Neural cell (in vitro differentiated cells): ENCODE data around the gene CCDC154. TPM values are rescaled to one million over a fixed set of nuclear protein-coding genes. Genes with fewer than 3 reads are reported as not detected.

ENCODE experiments used
- H2AFZ ChIP-seq: fragments of 200-600, 300-800 bp; sonication (generic), shearing (Covaris generic); 2 replicates; pipeline ENCODE4 v1.6.0; 2014; ENCODE audit warnings: low read depth, mild to moderate bottlenecking, antibody characterized with exemption, low read length, moderate library complexity
- H3F3A ChIP-seq: fragments of 200-600 bp; shearing (Covaris generic); 2 replicates; pipeline ENCODE4 v1.6.1; 2016; ENCODE audit warnings: mild to moderate bottlenecking, moderate library complexity, mixed read lengths, antibody characterized with exemption, low read length; ENCODE audit not compliant: insufficient read depth, poor library complexity, severe bottlenecking
- H3K27ac ChIP-seq: fragments of 200-600, 300-800 bp; sonication (generic), shearing (Covaris generic); 2 replicates; pipeline ENCODE4 v1.5.1; 2014; ENCODE audit warnings: mild to moderate bottlenecking, low read length, moderate library complexity
- H3K27me3 ChIP-seq: fragments of 300-800, 200-600 bp; sonication (generic), shearing (Covaris generic); 2 replicates; pipeline ENCODE4 v1.6.0; 2014; ENCODE audit warnings: mild to moderate bottlenecking, low read depth, low read length, moderate library complexity; ENCODE audit not compliant: insufficient read depth
- H3K36me3 ChIP-seq: fragments of 300-800, 200-600 bp; sonication (generic), shearing (Covaris generic); 2 replicates; pipeline ENCODE4 v1.5.1; 2014; ENCODE audit warnings: mild to moderate bottlenecking, antibody characterized with exemption, low read length, moderate library complexity; ENCODE audit not compliant: insufficient read depth
- H3K4me2 ChIP-seq: fragments of 300-800, 200-600 bp; sonication (generic), shearing (Covaris generic); 2 replicates; pipeline ENCODE4 v1.6.0; 2014; ENCODE audit warnings: mild to moderate bottlenecking, low read length
- H3K4me3 ChIP-seq: fragments of 300-800, 200-600 bp; sonication (generic), shearing (Covaris generic); 2 replicates; pipeline ENCODE4 v1.5.1; 2014; ENCODE audit warnings: mild to moderate bottlenecking, low read length, moderate library complexity
- H3K79me2 ChIP-seq: fragments of 200-600 bp; shearing (Covaris generic); replicated peaks from 2 replicates; pipeline ENCODE4 v1.6.0; 2014; ENCODE audit warnings: mild to moderate bottlenecking, low read length, moderate library complexity; ENCODE audit not compliant: insufficient read depth
- H3K9ac ChIP-seq: fragments of 300-800, 200-600 bp; sonication (generic), shearing (Covaris generic); 2 replicates; pipeline ENCODE4 v1.6.1; 2016; ENCODE audit warnings: mild to moderate bottlenecking, low read length, mixed read lengths
- H3K9me2 ChIP-seq: fragments of 200-600 bp; shearing (Covaris generic); 2 replicates; pipeline ENCODE4 v1.6.1; 2016; ENCODE audit warnings: mild to moderate bottlenecking, low read length, mixed read lengths; ENCODE audit not compliant: insufficient read depth
- H3K9me3 ChIP-seq: fragments of 200-600, 300-800 bp; sonication (generic), shearing (Covaris generic); 2 replicates; pipeline ENCODE4 v1.6.1; 2016; ENCODE audit warnings: mild to moderate bottlenecking, mixed run types, low read length, moderate library complexity, mixed read lengths
- H4K20me1 ChIP-seq: fragments of 200-600 bp; shearing (Covaris generic); 2 replicates; pipeline ENCODE4 v1.6.1; 2016; ENCODE audit warnings: mild to moderate bottlenecking, mixed run types; ENCODE audit not compliant: insufficient read depth
- CTCF ChIP-seq: fragments of 450-650 bp; IDR thresholded peaks from 2 replicates; pipeline ENCODE4 v1.5.1; 2014; ENCODE audit warnings: antibody characterized with exemption, mild to moderate bottlenecking, moderate library complexity; ENCODE audit not compliant: poor library complexity, severe bottlenecking
- EP300 ChIP-seq: fragments of 450-650 bp; conservative IDR thresholded peaks from 2 replicates; pipeline ENCODE4 v1.6.1; 2014; ENCODE audit warnings: antibody characterized with exemption, mild to moderate bottlenecking, moderate library complexity; ENCODE audit not compliant: poor library complexity, severe bottlenecking
- EZH2 ChIP-seq: fragments of 200-600, 300-800 bp; shearing (Covaris generic), sonication (generic); IDR thresholded peaks from 2 replicates; pipeline ENCODE4 v1.6.1; 2014; ENCODE audit warnings: antibody characterized with exemption, low read length, borderline replicate concordance, mild to moderate bottlenecking; ENCODE audit not compliant: insufficient read depth, poor library complexity, severe bottlenecking
- MXI1 ChIP-seq: fragments of 450-650 bp; conservative IDR thresholded peaks from 2 replicates; pipeline ENCODE4 v1.6.1; 2014; ENCODE audit warnings: antibody characterized with exemption, mild to moderate bottlenecking; ENCODE audit not compliant: poor library complexity, severe bottlenecking
- POLR2AphosphoS5 ChIP-seq: IDR thresholded peaks from 2 replicates; pipeline ENCODE4 v1.6.1; 2012
- REST ChIP-seq: IDR thresholded peaks from 2 replicates; pipeline ENCODE4 v1.6.1; 2012; ENCODE audit warnings: borderline replicate concordance
- SMC3 ChIP-seq: fragments of 450-650 bp; conservative IDR thresholded peaks from 2 replicates; pipeline ENCODE4 v1.6.1; 2014; ENCODE audit warnings: antibody characterized with exemption, mild to moderate bottlenecking, moderate library complexity; ENCODE audit not compliant: poor library complexity
- TAF1 ChIP-seq: IDR thresholded peaks from 2 replicates; pipeline ENCODE4 v1.6.1; 2012; ENCODE audit warnings: low read depth
- polyA plus RNA-seq: library from polyadenylated mRNA; depleted of rRNA; stranded (reverse); fragments of >200 nt; gene quantifications from 2 replicates; pipeline ENCODE4 v1.2.3, GENCODE V29; 2014

The CCDC154 gene
- polyA plus RNA-seq, 1 donor from 2014 or later, result 3.3 TPM

GRCh38 chr16:1401758-1402154 is 42.6 kb downstream of the CCDC154 start:
- no peak overlapping the region for H3K9ac ChIP-seq

GRCh38 chr16:1401061-1401757 is 43.1 kb downstream of the CCDC154 start:
- Histone ChIP-seq H3K9me3 (no peaks in the 10 kb centered on the region), H3F3A (no peaks in the 10 kb centered on the region), H3K9me2 (no peaks in the 10 kb centered on the region), H3K79me2 (no peaks in the 10 kb centered on the region), H4K20me1 (no peaks in the 10 kb centered on the region), H3K27me3 (no peaks in the 10 kb centered on the region), H3K9ac (no peak overlapping the region), H3K36me3 (no peaks in the 10 kb centered on the region), H3K4me2 (no peak overlapping the region), H3K4me3 (no peak overlapping the region), H2AFZ (no peak overlapping the region), H3K27ac (no peak overlapping the region)
- TF ChIP-seq EP300, result no peak
- TF ChIP-seq CTCF, result no peak

More at GRCh38 chr16:1401758-1402154, 42.6 kb downstream of the CCDC154 start:
- H3K9me2 ChIP-seq, result no peaks in the 10 kb centered on the region
- H3F3A ChIP-seq, result no peaks in the 10 kb centered on the region
- H3K27me3 ChIP-seq, result no peaks in the 10 kb centered on the region
- H3K79me2 ChIP-seq, result no peaks in the 10 kb centered on the region
- H3K36me3 ChIP-seq, result no peaks in the 10 kb centered on the region
- H3K9me3 ChIP-seq, result no peaks in the 10 kb centered on the region
- no peaks in the 10 kb centered on the region for H4K20me1 ChIP-seq
- TF ChIP-seq CTCF (no peak), SMC3 (no peak), TAF1 (no peak), EP300 (no peak), EZH2 (no peak), POLR2AphosphoS5 (no peak), REST (no peak), MXI1 (no peak)
- no peak overlapping the region for H3K4me3 ChIP-seq
- no peak overlapping the region for H3K27ac ChIP-seq
- H3K4me2 ChIP-seq, result no peak overlapping the region
- H2AFZ ChIP-seq, result no peak overlapping the region
